Activated CD8-positive, alpha-beta memory T cell treated with anti-CD3 and anti-CD28 coated beads, Interleukin-2, amount 50 U/mL, for 1 hour (primary cell): ENCODE data around the gene SLC7A5.
A peak's percentile ranks its signal among the peaks of the same experiment; 100 is the strongest.
"Not testable (repeated sequence)": the region's sequence is repeated elsewhere in the genome, so short reads cannot be mapped to it uniquely, and the experiment has no call there.

Experiments
- DNase-seq: peaks from one replicate; pipeline ENCODE4 v3.0.0-alpha.2; 2020; ENCODE audit errors: extremely low read depth

Gene SLC7A5

DNA sequence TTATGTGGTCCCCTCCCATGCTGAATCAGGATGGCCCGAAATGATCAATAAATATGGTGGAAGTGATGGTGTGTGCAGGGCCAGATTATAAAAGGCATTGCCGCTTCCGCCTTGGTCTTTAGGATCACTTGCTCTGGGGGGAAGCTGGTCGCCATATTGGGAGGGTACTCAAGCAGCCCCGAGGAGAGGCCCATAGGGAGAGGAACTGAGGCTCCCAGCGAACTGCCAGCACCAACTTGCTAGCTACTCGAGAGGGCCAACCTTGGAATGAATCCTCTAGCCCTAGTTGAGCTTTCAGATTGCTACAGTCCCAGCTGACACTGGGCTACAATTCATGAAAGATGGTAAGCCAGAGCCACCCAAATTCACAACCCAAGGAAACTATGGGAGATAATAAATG, 19.0 kb upstream of the SLC7A5 start:
- DNase-seq, result not testable (repeated sequence)

DNA sequence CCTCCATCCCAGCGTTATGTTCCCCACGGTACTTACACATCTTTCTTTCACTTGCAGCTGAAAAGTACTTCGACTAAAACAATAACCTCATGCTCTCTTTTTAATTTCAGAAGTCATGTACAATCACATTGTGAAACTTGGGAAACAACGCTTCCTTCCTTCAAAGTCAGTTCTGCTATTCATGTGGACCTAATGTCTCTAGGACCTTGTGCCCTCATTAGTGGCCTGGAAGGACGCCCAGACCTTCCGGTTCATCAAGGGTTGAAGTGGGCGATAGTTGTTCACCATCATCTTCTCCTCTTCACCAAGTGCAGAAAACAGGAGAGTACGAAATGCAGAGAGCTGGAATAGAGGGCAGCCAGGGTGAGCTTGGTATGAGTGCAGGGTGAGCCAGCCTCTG, 18.6 kb upstream of the SLC7A5 start:
- DNase-seq, result not testable (repeated sequence)

DNA sequence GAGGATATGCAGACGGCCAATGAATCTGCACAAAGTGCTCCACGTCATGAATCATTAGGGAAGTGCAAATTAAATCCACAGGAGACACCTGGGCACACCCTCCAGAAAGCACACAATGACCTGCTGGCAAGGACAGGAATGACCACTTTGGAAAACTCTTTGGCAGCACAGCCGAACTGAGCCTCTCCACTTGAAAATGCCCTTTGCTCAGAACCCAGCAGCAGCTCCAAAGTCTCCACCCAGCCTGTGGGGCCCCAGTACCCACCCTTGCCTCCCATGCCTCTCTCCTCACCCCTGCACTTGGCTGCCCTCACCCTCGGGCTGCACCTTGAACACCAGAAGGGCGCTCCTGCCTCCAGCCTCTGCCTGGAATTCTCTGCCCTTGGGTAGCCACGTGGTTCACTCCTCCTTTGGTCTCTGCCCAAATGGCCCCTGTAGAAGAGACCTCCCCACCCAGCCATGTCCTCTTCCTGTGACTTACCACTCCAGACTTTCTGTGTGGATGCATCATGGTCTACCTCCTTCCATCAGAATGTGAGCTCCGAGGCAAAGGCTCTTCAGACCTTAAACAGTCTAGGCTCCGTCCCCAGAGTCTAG, 16.2 kb upstream of the SLC7A5 start:
- DNase-seq, result not testable (repeated sequence)

DNA sequence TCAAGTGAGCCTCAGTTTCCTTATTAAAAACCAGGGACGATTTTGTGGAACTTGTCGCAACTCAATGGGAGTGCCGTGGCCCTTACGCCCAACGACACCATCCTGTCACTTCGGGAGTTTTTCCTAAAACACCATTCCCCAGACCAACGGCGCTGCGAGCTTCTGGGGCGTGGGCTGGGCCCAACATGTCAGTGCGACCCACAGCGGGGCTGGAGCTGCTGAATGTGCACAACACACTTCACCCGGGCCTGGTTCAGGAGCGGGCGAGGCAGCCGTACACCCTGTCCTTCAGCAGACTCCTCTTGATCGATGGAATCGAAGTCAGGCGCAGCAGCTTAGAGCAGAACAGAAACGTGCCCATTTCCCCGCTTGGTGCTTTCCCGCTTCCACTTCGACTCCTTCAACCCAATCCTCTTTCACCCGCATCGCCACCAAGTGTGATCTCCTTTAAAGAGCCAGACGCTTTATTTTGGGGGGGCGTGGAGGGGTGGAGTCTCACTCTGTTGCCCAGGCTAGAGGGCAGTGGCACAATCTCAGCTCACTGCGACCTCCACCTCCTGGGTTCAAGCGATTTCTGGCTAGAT, 13.2 kb upstream of the SLC7A5 start:
- DNase-seq, result no peak

DNA sequence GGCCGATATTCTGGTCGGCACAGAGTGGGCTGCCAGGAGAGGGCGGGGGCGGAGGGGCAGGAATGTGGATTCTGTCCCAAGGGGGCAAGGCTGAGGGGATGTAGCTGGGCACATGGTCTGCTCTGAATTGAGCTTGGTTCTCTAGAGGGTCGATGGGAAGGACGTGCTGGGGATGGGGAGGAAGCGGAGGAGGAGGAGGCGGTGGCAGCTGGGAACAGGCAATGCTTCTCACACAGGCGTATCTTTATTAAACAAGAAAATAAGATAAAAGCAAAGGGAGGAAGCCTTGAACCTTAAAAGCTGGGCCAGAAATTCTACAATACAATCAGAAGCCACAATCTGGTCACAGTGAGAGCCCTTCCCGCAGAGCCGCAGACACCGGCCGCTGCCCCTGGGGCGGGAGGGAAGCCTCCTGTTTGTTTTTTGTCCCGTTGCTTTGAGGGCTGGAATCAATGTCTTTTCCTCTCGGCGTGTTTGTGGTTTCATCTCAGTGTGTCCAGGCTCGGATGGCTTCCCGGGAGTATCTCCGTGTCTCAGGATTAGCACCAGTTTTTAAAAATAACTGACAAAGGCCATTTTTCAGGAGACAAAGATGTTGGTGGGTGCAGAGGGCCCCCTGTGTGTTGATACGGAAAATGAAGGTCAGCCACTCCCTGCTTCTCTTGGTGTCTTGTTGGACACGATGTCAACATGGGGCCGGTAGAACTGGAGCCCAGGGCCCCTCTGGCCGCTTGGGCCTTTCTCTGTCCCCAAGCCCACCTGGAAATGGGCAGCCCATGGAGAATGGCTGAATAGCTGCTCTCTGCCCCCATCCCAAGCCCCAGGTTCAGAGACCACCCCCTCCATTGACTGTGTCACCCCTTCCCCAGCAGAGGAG, 12.3 kb upstream of the SLC7A5 start:
- no peak for DNase-seq

DNA sequence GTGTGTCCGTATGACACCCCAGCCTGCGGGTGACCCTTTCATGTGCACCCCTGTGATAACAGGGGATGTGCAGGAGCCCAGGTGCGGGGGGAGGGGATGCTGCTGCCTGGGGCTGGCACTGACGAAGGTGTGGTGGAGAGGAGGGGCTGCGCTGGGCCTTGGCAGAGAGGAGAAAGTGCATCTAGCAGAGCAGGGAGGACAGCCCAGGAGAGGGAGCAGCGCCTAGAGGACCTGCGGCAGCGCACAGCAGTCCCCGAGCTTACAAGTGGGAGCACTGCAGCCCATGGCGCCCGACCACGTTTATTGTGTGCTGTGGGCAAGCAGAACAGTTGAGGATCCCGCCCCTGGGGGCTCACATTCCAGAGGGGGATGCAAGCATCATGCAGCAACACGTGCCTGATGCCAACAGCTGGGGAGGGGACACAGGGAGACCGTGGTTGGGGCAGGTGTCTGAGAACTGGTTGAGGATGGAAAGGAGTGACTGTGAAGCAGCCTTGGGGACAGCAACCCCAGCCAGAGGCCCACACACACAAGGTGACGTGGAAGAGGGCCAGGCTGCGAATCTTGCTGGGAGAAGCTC, 10.9 kb upstream of the SLC7A5 start:
- no peak for DNase-seq

DNA sequence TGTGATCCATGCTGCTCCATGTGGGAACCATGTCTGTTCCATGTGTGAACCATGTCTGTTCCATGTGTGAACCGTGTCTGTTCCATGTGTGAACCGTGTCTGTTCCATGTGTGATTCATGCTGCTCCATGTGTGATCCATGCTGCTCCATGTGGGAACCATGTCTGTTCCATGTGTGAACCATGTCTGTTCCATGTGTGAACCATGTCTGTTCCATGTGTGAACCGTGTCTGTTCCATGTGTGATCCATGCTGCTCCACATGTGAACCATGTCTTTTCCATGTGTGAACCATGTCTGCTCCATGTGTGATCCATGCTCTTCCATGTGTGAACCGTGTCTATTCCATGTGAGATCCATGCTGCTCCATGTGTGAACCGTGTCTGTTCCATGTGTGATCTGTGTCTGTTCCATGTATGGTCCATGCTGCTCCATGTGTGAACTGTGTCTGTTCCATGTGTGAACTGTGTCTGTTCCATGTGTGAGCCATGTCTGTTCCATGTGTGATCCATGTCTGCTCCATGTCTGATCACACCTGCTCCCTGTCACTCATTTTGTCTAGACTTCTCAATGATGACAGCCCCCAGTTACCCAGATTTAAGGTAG, 10.2 kb upstream of the SLC7A5 start:
- not testable (repeated sequence) for DNase-seq

DNA sequence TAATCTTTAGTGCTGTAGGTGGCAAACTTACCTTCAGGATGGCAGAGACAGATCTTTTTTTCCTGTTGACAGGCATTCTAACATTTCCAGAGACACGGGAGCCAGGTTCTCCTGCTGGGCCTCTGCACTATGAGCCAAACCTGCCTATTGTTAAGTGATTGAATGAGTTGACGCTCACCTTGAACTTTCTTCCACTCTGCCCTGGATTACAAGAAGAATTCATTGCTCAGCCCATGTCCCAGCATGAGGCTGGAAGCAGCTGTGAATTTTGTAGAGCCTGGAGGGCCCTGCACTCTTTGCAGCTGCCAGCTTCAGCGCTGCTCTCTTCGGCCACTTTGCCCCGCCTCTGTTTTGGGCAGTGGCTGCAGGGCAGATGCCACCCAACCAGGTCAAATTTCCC, 9.4 kb upstream of the SLC7A5 start:
- no peak for DNase-seq

DNA sequence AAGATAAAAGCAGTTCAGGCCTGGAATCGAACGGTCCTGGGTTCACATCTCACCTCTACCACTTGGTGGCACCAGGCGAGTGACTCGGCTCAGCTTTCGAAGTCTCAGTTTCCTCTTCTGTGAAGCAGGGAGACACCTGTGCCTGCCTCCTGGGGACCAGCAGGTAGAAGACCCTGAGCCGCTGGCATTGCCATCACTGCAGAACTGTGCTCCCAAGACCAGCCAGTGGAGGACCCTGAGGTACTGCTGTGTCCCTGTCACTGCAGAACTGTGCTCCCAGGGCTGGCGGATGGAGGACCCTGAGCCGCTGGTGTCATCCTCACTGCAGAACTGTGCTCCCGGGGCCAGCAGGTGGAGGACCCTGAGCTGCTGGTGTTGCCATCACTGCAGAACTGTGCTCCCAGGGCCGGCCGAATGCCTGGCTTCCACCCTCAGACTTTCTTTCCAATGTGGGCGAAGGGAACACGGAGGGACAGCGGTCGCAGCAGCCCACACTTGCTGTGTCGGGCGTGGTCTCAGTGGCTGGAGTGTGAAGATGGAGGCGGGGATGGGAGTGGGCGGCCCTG, 8.7 kb upstream of the SLC7A5 start:
- DNase-seq, result no peak

DNA sequence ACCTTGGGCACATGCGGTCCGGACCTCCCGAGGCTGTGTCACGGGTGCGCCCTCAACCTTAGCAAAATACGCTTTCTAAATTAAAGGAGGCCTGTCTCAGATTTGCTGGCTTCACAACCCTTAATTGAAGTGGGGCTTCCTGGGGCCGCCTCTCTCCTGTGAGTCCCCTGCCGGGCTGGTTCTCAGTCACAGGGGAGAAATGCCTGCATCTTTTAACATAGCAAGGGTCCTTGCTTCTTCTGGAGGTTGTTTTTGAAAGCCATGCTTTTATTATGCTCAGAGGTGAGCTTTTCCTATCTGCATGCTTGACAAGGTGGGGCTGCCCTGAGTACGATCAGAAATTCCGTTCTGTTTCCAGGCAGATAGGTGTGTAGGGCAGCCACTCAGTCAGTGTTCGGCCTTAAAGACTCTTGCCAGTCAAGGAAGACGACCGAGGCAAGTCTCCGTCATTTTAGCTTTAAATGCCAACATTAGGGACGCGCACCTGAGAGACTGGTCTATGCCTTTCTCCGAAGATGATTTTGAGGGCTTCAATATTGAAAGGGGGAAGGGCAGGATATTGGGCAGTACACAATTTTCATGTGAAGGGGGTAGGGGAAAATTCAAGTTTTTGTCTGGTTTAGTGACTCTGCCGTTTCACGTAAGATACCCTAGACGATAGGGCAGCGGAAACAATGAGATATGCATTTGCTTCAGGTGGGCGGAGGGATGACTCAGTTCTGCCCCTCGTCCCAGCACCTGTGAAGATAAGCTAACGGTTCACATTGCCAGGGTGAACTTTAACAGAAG, 5.5 kb upstream of the SLC7A5 start:
- DNase-seq, result no peak

DNA sequence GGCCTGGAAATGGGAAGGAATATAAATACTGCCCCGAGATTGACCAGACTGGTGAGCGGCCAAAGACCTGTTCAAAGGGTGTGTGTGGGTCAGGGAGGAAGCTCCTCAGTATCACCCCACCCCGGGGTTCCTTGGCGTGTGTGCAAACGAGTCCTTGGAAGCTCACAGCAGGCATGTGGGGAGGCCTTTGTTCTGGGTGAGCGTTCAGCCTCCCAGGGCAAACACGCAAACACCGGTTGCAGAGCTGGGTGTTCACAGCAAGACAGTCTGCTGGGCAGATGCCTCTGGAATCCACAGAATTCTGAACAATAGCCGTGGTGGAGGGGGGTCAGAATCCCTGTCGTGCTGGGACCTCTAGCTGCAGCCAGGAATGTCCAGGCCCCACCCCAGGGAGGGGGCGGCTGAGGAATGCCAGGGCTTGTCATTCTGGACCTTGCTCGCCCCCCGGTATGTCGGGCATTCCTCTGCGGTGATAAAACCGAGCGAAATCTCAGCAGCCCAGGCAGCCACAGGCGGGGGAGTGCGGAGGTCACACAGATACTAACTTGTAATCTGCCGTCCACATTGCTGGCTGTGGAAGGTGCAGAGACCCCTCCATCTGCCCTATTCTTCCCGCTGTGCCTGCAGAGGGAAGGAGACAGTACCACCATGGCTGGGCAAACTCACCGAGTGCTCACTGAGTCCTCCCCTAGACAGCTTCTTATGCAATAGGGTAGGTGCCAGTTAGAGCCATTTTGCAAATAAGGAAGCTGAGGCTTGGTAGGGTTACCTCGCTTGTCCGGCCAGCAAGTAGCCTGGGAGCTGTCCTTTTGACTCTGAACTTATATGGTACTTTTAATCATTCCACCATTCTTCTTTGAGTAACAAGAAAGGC, 1.3 kb upstream of the SLC7A5 start:
- not testable (repeated sequence) for DNase-seq

DNA sequence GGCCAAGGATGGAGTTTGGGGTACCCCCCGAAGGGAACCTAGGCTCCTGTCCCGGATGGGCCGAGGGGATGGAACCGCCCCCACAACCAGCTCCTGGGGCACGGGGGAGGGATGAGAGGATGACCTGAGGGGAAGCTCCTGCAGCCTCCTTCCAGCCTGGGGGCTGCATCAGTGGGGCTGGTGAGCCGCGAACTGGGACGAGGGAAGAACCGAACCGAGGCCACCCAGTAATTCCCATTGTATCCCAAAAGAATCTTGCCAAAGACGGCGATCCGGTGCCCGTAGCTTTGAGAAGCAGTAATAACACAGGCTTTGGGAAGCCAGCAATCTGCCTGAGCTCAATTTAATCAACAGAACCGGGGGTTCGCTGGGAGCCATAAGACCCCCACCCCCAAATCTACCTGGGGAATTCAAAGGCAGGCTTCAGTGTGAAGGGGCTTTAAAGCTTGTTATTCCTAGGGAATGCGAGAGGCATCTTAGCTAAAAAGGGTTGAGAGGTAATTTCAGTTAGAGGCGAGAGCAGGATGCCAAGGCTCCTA, 641 bp upstream of the SLC7A5 start:
- DNase-seq, result not testable (repeated sequence)

DNA sequence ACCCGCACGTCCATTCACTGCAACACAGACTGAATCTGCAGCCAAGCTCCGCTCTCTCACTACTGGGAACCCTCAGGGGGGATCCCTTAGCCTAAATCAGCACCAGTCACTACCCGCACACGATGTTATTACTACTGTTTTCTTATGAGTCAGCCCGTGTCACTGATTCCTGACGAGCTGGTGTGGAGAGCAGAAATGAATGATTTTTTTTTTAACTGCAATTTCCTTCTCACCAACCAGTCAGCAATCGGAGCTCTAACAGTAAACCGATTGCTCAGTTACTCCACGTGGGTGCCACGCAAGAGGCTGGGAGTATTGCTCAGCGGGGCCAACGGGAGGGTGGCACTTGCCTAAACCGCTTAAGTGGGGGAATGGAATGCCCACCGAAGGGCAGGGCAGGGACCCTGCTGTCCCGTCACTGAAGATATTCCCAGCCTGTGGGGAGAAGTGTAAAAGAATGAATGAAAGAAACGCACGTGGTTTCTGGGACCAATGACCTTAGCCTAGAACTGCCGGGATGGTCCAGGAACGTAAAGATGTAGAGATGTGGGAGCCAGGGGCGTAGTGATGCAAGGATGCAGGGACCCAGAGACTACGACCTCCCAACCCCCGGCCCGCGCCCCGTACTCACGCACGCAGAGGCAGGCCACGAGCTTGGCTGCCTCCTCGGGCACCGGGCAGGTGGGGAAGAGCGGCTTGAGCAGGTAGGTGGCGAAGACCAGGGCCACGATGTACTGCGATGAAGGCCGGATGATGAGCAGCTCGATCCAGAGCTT, 865 bp downstream of the SLC7A5 start:
- peak; percentile 35 for DNase-seq

DNA sequence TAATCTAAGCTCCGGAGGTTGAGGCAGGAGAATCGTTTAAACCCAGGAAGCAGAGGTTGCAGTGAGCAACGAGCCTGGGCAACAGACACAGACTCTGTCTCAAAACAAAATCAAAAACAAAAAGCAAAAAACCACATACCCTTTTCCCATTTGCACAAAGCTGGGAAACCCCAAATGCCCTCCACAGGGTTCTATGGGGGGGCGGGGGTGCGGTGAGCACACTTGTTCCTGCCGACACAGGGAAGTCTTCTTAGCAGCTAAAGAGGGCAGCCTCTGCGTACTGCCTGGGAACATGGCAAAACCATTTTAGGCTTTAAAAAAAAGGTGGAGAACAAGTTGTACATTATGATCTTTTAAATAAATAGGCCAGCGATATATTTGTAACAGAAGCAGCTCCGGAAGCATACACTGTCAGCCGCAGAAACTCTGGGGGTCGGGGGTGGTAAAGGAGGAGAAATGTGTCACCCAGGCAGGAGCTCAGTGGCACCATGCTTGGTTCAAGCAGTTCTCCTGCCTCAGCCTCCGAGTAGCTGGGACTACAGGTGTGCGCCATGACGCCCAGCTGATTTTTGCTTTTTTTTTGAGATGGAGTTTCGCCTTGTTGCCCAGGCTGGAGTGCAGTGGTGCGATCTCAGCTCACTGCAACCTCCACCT, 3.3 kb downstream of the SLC7A5 start:
- not testable (repeated sequence) for DNase-seq

DNA sequence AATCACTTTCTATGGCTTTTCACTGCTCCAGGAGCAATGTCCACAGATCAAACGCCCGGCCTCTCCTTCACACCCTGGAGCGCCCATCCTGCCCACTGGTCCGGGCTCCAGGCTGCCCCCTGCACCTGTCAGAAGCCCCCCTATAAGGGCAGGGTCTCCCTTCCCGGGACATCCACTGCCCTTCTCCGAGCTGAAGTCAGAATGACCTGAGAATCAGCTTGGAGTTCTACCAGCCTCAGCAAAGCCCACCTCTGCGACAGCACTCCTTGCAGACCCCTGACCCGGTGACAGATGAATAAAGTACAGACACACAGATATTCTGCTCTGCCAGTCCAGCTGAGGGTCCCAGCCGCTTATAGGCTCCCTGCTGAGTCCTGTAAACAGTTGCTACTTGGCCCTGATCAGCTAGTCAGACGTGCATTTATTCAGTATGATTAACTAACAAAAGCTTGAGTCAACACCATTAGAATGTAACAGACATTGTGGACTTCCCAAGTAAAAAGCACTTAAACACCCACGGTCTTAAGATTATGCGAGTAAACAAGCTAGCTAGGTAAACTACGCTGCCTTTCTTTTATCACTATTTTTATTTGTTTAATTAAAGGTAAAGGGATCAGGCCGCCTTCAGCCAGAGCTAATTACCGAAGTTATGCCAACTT, 4.8 kb downstream of the SLC7A5 start:
- DNase-seq, result no peak

DNA sequence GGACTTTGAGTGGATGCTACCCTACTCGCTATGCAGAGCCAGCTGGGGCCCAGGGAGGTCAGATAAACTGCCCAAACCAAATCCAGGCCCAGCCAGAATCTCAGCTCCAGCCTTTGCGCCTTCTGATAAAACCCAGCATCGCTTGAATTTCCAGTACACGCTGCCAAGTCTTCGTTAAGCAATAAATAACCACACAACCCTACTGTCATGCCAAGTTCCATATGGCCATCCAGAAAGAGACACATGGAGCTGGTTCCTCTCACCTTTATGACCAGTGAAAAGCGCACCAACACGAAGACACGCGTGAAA, 6.0 kb downstream of the SLC7A5 start:
- not testable (repeated sequence) for DNase-seq

DNA sequence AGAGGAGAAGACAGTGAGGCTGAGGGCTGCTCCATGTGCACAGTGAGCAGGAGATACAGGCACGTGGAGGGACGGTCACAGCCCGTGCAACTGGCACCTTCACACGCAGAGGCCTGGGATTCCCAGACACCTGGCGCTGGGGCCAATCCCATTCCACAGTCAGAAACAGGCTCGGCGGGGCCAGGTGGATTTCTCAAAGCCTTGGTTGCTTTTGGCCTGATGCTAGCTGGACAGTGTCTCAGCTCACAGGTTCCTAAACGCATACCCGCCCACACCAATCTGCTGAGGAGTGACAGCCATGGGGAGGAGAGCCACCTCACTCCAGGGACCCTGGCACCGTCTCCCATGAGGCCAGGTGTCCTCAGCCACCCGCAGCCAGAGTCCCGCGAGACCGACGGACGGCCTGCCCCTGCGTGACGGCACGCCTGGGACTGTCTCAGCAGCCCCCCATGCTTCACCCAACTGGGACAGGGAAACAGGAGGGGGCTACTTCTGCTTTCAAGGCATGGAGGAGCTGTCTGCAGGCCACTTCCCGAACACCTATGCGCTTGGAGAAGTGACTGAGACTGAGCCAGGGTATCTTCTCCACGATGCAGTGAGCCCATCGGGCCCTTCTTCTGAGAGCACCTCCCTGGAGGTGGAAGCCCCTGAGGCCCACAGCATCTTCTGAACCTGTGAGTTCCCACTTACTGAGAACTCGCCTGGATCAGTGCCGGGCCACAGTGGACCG, 6.5 kb downstream of the SLC7A5 start:
- DNase-seq, result not testable (repeated sequence)
